LNCAP (cell line): ENCODE results near the gene BLOC1S1.
A peak's percentile ranks its signal among the peaks of the same experiment; 100 is the strongest.

Source experiments
- CTCF ChIP-seq: fragments of 450-650 bp; IDR thresholded peaks from 2 replicates; pipeline ENCODE4 v1.5.1; 2017; ENCODE audit warnings: mild to moderate bottlenecking

Gene BLOC1S1

GRCh38 chr12:55734595-55734994, 18.7 kb downstream of the BLOC1S1 start:
- no peak for TF ChIP-seq CTCF

GRCh38 chr12:55736076-55736475, 20.2 kb downstream of the BLOC1S1 start:
- TF ChIP-seq CTCF = no peak

- peak; percentile 69 for TF ChIP-seq CTCF
Observed at GRCh38 chr12:55736780-55737580, 21.1 kb downstream of the BLOC1S1 start.

GRCh38 chr12:55737581-55738122, 21.8 kb downstream of the BLOC1S1 start:
- TF ChIP-seq CTCF = no peak

GRCh38 chr12:55738123-55739024, 22.5 kb downstream of the BLOC1S1 start:
- peak; percentile 77 for TF ChIP-seq CTCF

GRCh38 chr12:55739025-55739378, 23.2 kb downstream of the BLOC1S1 start:
- TF ChIP-seq CTCF = peak; percentile 0; the same call in 1 of the 2 replicates

GRCh38 chr12:55741931-55742680, 26.3 kb downstream of the BLOC1S1 start:
- no peak for TF ChIP-seq CTCF
